HG03045 (cell line): ENCODE measurements around the gene ZDHHC14.
"Not testable (repeated sequence)": the region's sequence is repeated elsewhere in the genome, so short reads cannot be mapped to it uniquely, and the experiment has no call there.

Experiments
- ATAC-seq: cut with Tn5 transposase; IDR thresholded peaks from one replicate; pipeline ENCODE4 v1.9.1; 2021; ENCODE audit warnings: mild to moderate bottlenecking, moderate library complexity; ENCODE audit not compliant: unreplicated experiment

ZDHHC14 gene

DNA sequence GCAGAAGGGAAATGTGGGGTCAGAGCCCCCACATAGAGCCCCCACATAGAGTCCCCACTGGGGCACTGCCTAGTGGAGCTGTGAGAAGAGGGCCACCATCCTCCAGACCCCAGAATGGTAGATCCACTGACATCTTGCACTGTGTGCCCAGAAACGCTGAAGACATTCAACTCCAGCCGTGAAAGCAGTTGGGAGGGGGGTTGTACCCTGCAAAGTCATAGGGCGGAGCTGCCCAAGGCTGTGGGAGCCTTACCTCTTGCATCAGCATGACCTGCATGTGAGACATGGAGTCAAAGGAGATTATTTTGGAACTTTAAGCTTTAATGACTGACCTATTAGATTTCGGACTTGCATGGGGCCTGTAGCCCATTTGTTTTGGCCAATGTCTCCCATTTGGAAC is 209.7 kb downstream of the ZDHHC14 start:
- not testable (repeated sequence) for ATAC-seq

DNA sequence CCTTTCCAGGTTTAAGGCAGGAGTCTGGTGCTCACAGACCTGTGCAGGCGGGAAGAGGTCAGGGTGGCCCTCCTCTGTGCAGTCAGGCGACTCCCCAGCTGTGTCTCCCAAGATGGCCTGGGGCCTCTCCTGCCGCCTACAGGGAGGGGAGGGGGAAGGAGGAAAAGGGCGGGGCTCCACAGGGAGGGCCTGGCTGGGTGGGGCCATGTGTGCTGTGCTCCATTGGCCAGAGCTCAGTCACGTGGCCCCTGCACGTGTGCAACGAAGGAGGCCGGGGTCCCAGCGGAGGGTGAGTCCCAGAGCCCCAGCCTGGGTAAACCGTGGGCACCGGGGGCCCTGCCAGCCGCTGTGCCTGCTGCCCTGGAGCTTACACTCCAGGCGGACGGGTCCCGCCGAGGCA is 211.6 kb downstream of the ZDHHC14 start:
- ATAC-seq: no peak

DNA sequence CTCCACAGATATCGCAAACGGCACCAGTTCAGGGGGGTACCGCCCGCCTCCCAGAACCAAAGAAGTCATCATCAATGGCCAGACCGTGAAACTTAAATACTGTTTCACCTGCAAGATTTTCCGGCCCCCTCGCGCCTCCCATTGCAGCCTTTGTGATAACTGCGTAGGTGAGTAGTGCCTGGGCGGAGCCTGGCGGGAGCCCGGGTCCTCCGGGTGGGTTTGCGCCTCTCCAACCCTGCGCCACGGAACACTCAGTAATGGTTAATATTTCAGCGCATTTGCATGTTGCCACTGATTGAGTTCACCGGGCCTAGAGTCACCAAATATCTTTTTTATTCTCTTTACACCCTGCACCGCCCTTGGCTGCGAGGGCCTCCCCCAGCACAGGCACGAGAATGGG is 212.0 kb downstream of the ZDHHC14 start:
- no peak for ATAC-seq

DNA sequence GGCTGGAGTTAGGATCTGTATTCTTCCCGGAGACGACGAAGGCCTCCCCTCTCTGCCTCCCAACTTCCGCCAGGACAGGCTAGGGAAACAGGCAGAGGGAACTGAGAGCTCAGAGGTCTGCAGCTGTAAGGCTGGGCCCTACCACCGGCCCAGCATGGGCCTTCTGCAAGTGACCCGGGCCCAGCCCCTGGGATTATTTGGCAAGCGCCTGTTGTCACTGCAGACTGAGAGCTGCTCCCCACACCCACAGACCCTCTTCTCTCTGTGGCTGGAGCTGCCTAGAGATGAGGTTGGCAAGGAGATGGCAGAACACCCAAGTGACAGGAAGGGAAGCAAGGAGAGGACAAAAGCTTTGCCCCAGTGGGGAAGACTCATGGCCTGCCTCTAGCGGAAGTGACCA is 212.6 kb downstream of the ZDHHC14 start:
- ATAC-seq: no peak

DNA sequence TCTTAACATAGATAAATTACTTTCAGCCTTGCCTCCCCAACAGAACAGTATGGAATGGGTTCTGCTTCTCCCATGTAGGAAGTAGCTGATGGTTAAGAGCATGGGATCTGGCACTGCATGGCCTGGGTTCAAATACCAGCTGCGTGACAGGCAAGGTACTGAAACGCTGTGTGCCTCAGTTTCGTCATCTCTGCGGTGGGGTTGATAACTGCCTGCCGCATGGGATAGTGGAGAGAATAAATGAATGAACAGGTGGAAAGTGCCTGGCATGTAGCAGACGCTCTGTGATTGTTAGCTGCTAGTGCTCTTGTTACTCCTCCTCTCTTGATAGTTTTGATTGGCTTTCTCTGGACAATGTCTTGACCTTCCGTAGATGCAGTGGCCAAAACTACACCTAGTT is 213.3 kb downstream of the ZDHHC14 start:
- ATAC-seq: no peak

DNA sequence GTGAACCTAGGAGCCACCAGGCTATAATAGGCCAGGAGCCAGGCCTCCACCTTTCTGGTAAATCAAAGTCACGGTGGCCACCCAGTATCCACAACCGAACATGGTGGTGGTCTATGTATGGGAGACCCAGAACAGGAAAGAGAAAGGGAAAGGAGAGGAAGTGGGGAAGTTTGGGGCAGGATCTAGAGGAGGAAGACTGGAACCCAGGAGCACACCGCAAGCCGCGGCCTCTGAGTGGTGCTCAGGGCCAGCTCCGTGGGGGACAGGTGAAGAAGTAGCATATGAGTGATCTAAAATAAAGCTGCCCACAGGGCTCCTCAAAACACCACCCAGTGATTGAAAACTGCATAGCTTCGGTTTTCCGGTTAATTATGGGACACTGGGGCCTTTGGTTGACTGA is 214.8 kb downstream of the ZDHHC14 start:
- ATAC-seq: no peak

DNA sequence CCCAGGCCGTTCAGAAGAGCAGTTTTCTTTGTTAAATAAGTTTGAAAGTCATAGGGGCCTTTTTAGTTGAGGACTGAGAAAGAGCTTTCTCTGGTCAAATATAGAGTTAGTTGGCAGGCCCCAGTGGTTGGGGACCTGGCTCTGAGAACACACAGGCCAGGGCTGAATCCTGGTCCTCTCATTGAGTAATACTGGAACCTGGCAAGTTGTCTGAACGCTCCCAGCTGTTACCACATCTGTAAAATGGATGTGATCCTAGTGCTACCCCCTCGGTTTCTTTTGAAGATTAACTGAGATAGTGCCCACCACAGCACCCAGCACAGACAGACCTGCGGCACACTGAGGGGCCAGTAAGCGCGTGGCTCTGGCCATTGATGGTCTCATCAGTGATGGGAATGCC is 215.5 kb downstream of the ZDHHC14 start:
- ATAC-seq: no peak

DNA sequence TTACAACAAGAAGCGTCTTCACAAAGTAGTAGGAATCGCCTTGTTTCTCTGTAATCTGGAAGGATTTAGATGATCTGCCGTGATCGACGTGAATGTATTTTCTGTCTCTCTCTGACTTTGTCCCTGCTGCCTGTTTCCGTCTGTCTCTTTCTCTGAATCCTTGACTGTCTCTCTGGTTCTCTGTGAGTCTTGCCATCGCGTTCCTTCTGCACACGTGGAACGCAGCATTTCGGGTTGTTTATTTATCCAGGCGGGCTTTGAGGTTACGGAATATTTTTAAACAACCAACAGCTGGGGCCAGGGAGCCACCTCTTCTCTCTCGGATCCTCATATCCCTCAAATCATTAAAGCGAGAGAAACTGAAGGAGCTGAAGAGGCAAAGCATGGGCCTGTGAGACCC is 215.9 kb downstream of the ZDHHC14 start:
- no peak for ATAC-seq

DNA sequence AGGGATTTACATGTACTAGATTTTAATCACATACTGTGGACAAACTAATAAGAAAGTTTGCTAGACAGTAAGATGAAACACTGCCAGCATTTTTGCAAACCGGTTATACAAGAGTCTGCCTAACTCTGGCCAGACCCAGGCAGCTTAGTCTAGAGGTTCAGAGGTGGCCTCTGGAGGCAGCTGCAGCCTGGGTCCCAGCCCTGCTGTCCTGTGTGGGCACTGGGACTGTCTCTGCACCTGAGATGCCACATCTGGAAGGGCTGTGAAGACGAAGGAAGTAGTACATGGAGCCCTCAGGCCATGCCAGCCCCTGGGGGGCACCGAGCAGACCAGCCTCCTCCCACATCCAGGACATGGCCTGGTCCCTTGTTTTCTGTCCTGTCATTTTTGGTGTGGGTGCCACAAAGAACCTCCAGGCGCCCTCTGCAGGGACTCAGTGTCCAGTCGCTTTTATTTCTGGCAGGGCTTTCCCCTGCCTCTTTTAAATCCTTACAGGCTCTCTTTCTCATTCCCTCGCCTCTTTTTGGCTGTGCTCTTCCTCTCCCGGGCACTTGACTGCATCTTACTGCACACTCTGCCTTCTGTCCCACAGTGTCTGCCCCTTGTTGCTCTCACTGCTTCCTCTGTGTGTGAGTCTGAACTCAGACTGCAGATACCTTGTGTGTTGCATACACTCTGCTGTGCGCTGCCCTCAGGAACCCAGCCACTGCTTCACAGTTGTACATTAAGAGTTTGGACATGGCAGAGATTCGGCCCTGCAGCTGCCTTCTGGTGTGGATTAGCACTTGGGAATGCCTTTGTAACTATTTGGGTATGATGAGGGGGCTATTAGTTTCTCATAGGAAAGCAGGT is 216.7 kb downstream of the ZDHHC14 start:
- no peak for ATAC-seq

DNA sequence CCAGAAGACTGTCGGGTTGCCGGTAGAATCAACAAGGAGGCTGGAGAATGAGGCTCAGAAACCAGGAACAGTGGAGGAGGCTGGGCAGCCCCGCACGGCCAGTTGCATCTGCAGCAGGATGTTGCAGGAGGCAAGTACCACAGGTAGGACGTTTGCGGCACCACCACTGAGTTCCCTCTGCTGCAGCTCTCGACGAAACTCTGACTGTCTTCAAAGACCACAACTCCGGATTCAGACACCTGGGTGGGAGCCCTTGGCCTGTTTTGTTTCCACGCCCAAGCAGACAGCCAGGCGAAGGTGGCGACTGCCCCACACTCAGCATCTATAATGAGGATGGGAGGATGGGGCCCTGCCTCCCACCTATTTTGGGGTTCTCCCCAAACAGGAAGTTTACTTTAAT is 218.2 kb downstream of the ZDHHC14 start:
- no peak for ATAC-seq

DNA sequence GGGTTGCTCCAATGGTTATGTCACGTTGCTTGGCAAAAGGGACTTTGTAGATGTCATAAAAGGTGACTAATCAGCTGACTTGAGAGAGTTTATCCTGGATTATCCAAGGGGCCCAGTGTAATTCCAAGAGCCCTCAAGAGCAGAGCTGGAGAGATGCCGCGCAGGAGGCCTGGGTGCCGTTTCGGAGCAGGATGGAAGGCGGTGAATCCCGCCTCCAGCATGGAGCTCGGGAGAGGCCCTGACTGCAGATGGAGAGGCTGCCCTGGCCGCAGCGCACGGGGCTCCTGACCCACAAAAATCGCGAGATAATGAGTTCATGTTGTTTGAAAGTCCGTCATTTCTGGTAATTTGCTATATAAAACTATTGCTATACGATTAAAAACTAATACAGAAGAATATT is 219.8 kb downstream of the ZDHHC14 start:
- ATAC-seq: no peak

DNA sequence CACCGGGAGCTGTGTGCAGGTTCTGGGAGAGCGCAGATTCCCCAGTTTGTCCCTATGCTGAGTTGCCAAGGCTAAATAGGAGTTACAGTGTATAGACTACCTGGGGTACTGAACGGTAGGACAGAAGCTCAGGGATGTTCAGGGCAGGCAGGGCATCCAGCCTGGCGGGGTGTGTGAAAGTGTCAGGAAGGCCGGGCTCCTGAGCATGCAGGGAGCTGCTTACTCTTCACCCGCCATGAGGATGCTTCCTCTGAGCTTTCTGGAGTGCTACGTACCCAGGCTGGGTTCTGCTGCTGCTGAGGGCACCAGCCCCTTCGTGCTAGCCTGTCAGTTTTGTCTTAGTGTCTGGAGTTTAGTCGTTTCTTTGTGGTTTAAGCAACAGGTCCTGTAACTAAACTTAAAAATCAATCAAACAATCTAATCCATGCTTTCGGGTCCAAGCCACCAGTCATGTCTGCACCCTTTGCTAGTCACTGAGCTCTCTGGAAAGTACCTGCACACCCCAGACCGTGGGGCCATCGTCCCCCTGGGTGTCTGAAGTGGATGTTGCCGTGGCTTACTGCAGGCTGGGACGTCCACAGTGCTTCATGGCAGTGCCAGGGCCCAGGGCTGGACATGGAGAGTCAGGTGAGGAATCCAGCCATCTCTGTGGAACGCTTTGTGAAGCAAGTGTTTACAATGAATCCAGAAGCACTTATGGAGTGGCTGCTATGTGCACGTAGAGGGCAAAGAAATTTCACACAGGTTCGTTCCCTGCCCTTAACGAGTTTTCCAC is 221.7 kb downstream of the ZDHHC14 start:
- no peak for ATAC-seq

DNA sequence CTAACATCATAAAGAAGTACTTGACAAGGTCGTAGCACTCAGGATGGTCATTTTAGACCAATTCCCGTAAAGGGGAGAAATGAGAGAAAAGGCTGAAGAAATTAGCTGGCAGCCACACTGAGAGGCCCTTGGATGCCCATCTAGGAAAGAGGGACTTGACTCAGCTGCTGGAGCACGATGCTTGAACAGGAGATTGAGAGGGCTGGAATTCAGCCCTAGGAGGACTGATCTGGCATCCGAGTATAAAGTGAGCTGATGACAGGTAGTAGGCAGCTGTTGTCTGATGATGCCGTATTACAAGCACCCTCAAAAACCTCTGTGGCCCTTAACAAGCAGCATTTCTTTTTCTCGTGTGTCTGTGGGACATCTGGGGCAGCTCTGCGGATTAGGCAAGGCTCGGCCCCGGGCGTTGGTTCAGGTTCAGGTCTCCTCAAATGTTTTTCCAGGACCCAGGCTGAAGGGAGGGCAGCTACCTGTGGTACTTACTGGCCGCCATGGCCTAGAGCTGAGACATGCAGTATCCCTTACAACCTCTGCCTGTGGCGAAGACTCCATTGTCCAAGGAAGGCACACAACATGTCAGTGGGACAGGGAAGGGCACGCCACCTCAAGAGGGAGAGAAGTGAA is 222.4 kb downstream of the ZDHHC14 start:
- no peak for ATAC-seq

DNA sequence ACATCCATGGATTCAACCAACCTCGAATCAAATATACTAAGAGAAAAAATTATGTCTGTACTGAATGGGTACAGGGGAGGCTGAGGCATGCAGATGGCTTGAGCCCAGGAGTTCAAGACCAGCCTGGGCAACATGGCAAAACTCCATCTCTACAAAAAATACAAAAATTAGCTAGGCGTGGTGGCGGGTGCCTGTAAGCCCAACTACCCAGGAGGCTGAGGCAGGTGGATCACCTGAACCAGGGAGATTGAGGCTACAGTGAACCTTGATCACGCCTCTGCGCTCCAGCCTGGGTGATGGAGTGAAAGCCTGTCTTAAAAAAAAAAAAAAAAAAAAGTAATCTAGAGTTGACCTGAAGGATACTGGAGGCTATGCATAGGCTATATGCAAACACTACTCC is 223.0 kb downstream of the ZDHHC14 start:
- no peak for ATAC-seq

DNA sequence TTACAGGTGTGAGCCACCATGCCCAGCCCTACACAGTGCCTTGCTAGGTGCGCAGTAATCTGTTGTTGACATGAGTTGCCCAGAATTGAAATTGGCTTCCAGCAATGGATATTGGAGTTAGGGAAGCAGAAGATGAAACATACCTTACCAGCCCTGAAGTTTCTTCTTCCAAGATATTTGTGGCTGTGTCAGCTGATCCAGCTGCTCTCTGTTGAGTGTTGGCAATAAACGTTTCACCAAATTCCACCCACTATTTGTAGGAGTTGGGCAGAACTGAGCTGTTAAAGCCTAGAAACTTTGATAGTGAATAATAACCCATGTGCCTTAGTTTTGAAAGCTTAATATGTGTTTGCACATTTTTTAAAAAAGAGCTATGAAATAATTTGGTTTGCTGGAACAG is 223.8 kb downstream of the ZDHHC14 start:
- no peak for ATAC-seq

DNA sequence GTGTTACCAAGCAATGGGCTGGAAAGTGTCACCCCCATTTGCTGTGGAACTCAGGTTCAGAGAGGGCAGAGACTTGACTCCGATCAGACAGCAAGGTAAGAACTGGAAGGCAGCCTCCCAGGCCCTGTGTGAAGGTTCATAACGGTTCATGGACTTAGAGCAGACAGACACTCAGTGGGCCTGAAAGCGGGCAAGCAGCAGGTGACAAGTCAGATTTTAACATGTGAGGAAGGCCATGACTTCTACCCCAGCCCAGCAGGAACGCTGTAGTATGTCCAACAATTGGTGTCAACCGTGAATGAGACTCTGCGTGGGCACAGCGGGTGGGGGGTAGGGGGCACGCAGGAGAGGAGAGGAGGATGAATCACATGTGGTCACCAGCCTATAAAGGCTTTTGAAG is 224.5 kb downstream of the ZDHHC14 start:
- ATAC-seq: no peak

DNA sequence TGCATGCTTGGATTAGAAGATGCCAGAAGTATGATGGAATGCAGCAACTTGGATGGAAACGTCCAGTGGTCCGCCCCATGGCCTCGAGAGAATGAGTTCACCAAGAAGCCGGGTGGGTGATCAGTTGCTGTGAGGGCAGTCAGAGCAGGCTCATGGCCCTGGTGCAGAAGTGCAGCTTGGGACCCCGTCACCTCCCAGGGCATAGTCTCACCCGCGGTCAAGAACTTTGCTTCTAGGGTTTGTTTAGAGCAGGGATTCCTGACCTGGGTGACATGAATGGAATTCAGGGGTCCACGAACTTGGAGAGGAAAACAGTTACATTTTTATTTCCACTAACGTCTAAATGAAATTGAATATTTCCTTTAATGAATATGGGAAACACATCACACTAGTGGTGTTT is 225.5 kb downstream of the ZDHHC14 start:
- no peak for ATAC-seq

DNA sequence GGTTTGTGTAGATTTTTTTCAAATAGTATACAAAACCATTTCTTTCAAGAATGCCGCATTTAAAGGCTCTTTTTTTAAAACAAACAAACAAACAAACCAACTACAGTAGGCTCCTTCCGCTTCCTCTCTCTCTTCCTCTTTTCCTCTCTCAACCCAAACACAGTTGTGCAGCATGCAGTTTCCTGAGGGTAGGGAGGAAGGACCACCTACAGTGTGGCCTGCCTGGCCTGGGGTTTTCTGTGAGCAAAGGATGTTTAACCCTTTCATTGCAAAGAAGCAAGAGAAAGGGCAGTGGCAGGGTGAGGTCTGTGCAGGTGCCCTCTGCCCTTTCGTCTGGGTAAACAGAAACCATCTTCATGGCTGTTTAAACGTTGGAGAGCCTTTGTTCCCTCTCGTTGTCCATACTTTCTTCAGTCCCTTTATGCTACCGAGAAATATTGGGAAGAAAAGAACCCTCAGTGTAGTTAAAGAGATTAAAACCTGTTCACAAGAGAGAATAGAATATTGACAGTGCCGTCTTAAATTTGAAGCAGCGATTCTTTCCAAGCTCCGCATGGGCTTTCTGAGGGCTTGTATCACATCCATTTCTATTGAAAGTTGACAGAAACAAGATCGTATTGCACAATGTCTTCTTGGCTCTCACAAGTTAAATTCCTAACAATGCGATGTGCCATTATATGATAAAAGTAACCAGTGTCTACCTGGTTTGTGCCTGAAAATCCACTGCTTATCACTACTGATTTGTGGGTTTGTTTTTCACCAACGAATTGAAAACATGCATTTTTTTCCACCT is 226.5 kb downstream of the ZDHHC14 start:
- no peak for ATAC-seq

DNA sequence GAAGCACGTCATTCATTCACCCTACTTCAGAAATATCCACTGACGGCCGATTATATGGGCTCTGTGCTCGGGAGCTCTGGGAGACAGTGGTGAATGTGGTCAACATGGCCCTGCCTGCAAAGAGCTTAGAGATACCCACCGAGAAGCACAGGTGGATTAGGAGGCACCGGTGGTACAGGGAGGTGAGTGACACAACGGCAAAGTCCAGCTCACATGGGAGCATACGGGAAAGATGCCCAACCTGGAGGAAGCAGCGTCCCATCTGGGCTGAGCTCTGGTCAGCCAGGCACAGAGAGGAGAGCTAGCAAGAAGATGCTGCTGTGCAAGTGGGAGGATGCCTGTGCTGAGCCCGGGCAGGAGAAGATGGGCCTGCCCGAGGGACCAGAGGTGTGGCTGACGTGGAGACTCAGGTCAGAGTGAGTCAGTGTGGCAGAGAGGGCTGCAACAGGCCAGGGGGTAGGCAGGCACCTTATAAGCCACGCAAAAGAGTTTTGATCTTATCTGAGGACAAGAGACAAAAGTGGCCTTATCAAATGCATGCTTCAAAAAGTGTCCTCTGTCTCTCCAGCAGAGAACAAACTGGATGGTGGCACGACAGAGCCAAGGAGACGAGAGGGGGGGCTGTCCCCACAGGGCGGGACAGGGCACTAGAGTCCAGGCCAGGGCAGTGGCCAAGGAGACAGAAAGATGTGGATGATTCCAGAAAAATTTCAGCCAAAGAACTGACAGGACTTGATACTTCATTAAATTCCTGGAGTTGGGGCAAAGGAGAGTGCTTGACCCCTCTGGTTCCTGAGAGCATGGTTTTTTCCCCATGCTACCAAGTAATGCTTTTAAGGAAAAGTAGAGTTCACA is 227.5 kb downstream of the ZDHHC14 start:
- ATAC-seq: no peak

DNA sequence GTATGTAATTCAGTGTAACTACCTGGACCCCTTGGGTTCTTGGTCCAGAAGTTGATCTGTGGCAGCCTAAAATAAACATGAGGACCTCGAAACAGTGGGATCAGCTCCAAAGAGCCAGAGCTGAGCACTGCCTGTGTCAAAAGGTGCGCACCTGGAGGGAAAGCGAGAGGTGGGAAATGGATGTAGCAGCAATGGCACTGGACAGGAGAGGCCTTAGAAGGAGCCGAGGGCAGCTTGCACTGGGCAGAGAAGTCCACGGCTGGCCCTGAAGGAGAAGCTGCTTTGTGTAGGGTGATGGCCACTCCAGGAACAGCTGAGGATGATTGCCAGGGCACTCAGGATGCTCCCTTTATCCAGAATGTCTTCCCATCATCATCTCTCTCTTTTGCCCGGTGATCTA is 228.1 kb downstream of the ZDHHC14 start:
- no peak for ATAC-seq
